Mucosa of descending colon (tissue), 3 donors: ENCODE measurements around the gene MAB21L4. TPM values are rescaled to one million over a fixed set of nuclear protein-coding genes. Genes with fewer than 3 reads are reported as not detected.

ENCODE experiments used
- ATAC-seq: fragments of 200-7000 bp; cut with Tn5 transposase; one replicate; pipeline ENCODE4 v1.9.1; 2020; ENCODE audit warnings: mild to moderate bottlenecking, moderate library complexity
- DNase-seq, 3 donors: peaks; one replicate each; pipeline ENCODE4 v3.0.0-alpha.2; 2020
- H3K36me3 ChIP-seq: fragments of 200-600 bp; one replicate; pipeline ENCODE4 v1.8.0; 2021; ENCODE audit warnings: low read depth, mild to moderate bottlenecking
- H3K4me1 ChIP-seq: fragments of 200-600 bp; one replicate; pipeline ENCODE4 v1.8.0; 2021; ENCODE audit warnings: low read depth, mild to moderate bottlenecking
- H3K4me3 ChIP-seq: fragments of 200-600 bp; one replicate; pipeline ENCODE4 v1.8.0; 2021; ENCODE audit warnings: mild to moderate bottlenecking
- H3K9me3 ChIP-seq: fragments of 200-600 bp; one replicate; pipeline ENCODE4 v1.8.0; 2021; ENCODE audit warnings: mild to moderate bottlenecking
- CTCF ChIP-seq: fragments of 200-600 bp; IDR thresholded peaks from one replicate; pipeline ENCODE4 v1.8.0; 2022; ENCODE audit warnings: antibody characterized with exemption, mild to moderate bottlenecking
- intact Hi-C, 2 donors: fragments of 100-400 bp; cut with DNase I in 1 of 2; cut with micrococcal nuclease in 1 of 2; formaldehyde crosslinking; loops; one replicate each; pipeline versions ENCODE4 v1.11.0 to v1.11.1; 2022; cut with DNase I, micrococcal nuclease
- total RNA-seq, 3 donors: library from RNA; stranded (reverse); fragmentation: NEBNext Ultra II Directional in 2 of 3; extraction: Animal tissue kit (Norgen Biotek cat#: 25700) in 2 of 3; gene quantifications; one replicate each; pipeline versions ENCODE4 v1.2.1 to v1.2.4, GENCODE V29; 2021 to 2023
- donor health status: DM: no; HTN: no; CAD: no; lungs with moderate emphysema.
- donor health status: DM: no; HTN: no; CAD: no.
- donor health status: DM: no; HTN: yes; CAD: no.

The MAB21L4 gene
- total RNA-seq, 3 donors from 2014 or later: 3.3 to 13.2 (median 8.1) TPM

GRCh38 chr2:240913810-240914644 is 18.1 kb upstream of the MAB21L4 start:
- no peak overlapping the region for H3K4me3 ChIP-seq
- peaks cover 6% of the 10 kb centered on the region for H3K4me1 ChIP-seq
- DNase-seq (peak; percentile 67 to 72 (median 70)), ATAC-seq (peak; percentile 57)
- intact Hi-C loops: no loop called here
- H3K36me3 ChIP-seq: no peaks in the 10 kb centered on the region
- H3K9me3 ChIP-seq: no peaks in the 10 kb centered on the region
- TF ChIP-seq CTCF: peak; percentile 92

GRCh38 chr2:240912878-240913809 is 17.2 kb upstream of the MAB21L4 start:
- ATAC-seq (no peak), DNase-seq (no peak)

GRCh38 chr2:240911641-240912265 is 15.8 kb upstream of the MAB21L4 start:
- no peak for TF ChIP-seq CTCF
- H3K4me1 ChIP-seq: peaks cover 6% of the 10 kb centered on the region
- no peak overlapping the region for H3K4me3 ChIP-seq
- intact Hi-C loops: no loop called here
- no peak for ATAC-seq
- no peaks in the 10 kb centered on the region for H3K36me3 ChIP-seq
- no peak for DNase-seq
- no peaks in the 10 kb centered on the region for H3K9me3 ChIP-seq

More at GRCh38 chr2:240912878-240913809, 17.2 kb upstream of the MAB21L4 start:
- Histone ChIP-seq H3K4me3 (no peak overlapping the region), H3K9me3 (no peaks in the 10 kb centered on the region), H3K4me1 (peaks cover 6% of the 10 kb centered on the region), H3K36me3 (no peaks in the 10 kb centered on the region)
- intact Hi-C loops: no loop called here
- TF ChIP-seq CTCF: no peak

- Histone ChIP-seq H3K9me3 (no peaks in the 10 kb centered on the region), H3K4me1 (peaks cover 2% of the 10 kb centered on the region), H3K4me3 (no peak overlapping the region), H3K36me3 (no peaks in the 10 kb centered on the region)
- intact Hi-C loops: no loop called here
- ATAC-seq (no peak), DNase-seq (peak in 2 of 3 donors; percentile 45 to 46)
- no peak for TF ChIP-seq CTCF
Measured at GRCh38 chr2:240909216-240909974, 13.4 kb upstream of the MAB21L4 start.
